Measurements from ENCODE around the gene DZIP1L.

DZIP1L gene

DNA sequence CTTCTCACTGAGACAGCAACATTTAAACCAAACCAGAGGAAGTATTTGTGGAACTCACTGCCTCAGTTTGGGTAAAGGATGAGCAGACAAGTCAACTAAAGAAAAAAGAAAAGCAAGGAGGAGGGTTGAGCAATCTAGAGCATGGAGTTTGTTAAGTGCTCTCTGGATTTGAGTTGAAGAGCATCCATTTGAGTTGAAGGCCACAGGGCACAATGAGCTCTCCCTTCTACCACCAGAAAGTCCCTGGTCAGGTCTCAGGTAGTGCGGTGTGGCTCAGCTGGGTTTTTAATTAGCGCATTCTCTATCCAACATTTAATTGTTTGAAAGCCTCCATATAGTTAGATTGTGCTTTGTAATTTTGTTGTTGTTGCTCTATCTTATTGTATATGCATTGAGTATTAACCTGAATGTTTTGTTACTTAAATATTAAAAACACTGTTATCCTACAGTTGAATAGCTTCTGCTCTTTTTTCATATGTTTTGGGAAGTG, 82.2 kb downstream of the DZIP1L start:
- Histone ChIP-seq H3K27ac (ENCODE audit: low read depth, low read length) (no peak overlapping the region), H3K4me3 (ENCODE audit: low read depth, low read length) (no peak overlapping the region), H3K9me3 (ENCODE audit: control insufficient read depth, insufficient read depth, low read length) (no peaks in the 10 kb centered on the region), H3K4me1 (ENCODE audit: control insufficient read depth, insufficient read depth, low read length) (no peaks in the 10 kb centered on the region), H3K36me3 (ENCODE audit: control insufficient read depth, insufficient read depth, low read length) (no peaks in the 10 kb centered on the region), H3K27me3 (ENCODE audit: control insufficient read depth, insufficient read depth, low read length) (no peaks in the 10 kb centered on the region), H3K9ac (ENCODE audit: low read depth, low read length) (no peak overlapping the region)

DNA sequence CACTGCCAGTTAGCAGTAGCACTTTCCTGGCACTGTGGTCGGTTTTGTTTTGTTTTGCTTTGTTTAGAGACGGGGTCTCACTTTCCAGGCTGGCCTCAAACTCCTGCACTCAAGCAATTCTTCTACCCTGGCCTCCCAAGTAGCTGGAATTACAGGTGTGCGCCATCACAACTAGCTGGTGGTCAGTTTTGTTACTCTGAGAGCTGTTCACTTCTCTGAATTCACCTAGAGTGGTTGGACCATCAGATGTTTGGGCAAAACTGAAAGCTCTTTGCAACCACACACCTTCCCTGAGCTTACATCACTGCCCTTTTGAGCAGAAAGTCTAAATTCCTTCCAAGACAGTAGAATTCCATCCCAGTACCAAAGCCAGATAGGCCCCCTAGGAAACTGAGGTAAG, 82.8 kb downstream of the DZIP1L start:
- Histone ChIP-seq H3K9ac (ENCODE audit: low read depth, low read length) (no peak overlapping the region), H3K9me3 (ENCODE audit: control insufficient read depth, insufficient read depth, low read length) (no peaks in the 10 kb centered on the region), H3K4me1 (ENCODE audit: control insufficient read depth, insufficient read depth, low read length) (no peaks in the 10 kb centered on the region), H3K36me3 (ENCODE audit: control insufficient read depth, insufficient read depth, low read length) (no peaks in the 10 kb centered on the region), H3K4me3 (ENCODE audit: low read depth, low read length) (no peak overlapping the region), H3K27me3 (ENCODE audit: control insufficient read depth, insufficient read depth, low read length) (no peaks in the 10 kb centered on the region), H3K27ac (ENCODE audit: low read depth, low read length) (no peak overlapping the region)

GRCh38 chr3:138031536-138031935, 83.9 kb downstream of the DZIP1L start:
- no peak overlapping the region for H3K27ac ChIP-seq (ENCODE audit: low read depth, low read length)

DNA sequence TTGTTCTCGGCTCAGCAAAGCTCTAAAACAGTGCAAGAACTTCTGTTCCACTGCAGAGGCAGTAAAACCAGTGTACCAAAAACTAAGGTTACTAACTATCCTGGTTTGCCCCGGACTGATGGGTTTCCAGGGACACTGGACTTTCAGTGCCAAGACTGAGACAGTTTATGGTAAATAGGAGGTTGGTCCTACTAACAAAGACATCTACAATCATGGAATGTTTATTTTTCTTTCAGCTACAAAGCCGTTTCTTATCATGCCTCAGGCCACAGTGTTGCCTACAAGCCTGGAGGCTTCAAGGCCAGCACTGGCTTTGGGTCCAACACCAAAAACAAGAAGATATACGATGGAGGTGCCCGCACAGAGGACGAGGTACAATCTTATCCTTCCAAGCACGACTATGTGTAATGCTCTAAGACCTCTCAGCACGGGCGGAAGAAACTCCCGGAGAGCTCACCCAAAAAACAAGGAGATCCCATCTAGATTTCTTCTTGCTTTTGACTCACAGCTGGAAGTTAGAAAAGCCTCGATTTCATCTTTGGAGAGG, 84.6 kb downstream of the DZIP1L start:
- no peak overlapping the region for H3K4me3 ChIP-seq (ENCODE audit: low read depth, low read length)
- no peaks in the 10 kb centered on the region for H3K9me3 ChIP-seq (ENCODE audit: control insufficient read depth, insufficient read depth, low read length)
- H3K4me1 ChIP-seq (ENCODE audit: control insufficient read depth, insufficient read depth, low read length), result no peaks in the 10 kb centered on the region
- no peak overlapping the region for H3K9ac ChIP-seq (ENCODE audit: low read depth, low read length)
- H3K27me3 ChIP-seq (ENCODE audit: control insufficient read depth, insufficient read depth, low read length), result no peaks in the 10 kb centered on the region
- no peaks in the 10 kb centered on the region for H3K36me3 ChIP-seq (ENCODE audit: control insufficient read depth, insufficient read depth, low read length)
- H3K27ac ChIP-seq (ENCODE audit: low read depth, low read length), result no peak overlapping the region

More at GRCh38 chr3:138031536-138031935, 83.9 kb downstream of the DZIP1L start:
- H3K27me3 ChIP-seq (ENCODE audit: control insufficient read depth, insufficient read depth, low read length), result no peaks in the 10 kb centered on the region
- no peaks in the 10 kb centered on the region for H3K36me3 ChIP-seq (ENCODE audit: control insufficient read depth, insufficient read depth, low read length)
- no peak overlapping the region for H3K9ac ChIP-seq (ENCODE audit: low read depth, low read length)
- H3K4me3 ChIP-seq (ENCODE audit: low read depth, low read length), result no peak overlapping the region
- no peaks in the 10 kb centered on the region for H3K4me1 ChIP-seq (ENCODE audit: control insufficient read depth, insufficient read depth, low read length)
- H3K9me3 ChIP-seq (ENCODE audit: control insufficient read depth, insufficient read depth, low read length), result no peaks in the 10 kb centered on the region

- Histone ChIP-seq H3K4me1 (ENCODE audit: control insufficient read depth, insufficient read depth, low read length) (no peaks in the 10 kb centered on the region), H3K9ac (ENCODE audit: low read depth, low read length) (no peak overlapping the region), H3K27ac (ENCODE audit: low read depth, low read length) (no peak overlapping the region), H3K9me3 (ENCODE audit: control insufficient read depth, insufficient read depth, low read length) (no peaks in the 10 kb centered on the region), H3K4me3 (ENCODE audit: low read depth, low read length) (no peak overlapping the region), H3K36me3 (ENCODE audit: control insufficient read depth, insufficient read depth, low read length) (no peaks in the 10 kb centered on the region), H3K27me3 (ENCODE audit: control insufficient read depth, insufficient read depth, low read length) (no peaks in the 10 kb centered on the region)
Observed at GRCh38 chr3:138027821-138028220, 87.6 kb downstream of the DZIP1L start.

DNA sequence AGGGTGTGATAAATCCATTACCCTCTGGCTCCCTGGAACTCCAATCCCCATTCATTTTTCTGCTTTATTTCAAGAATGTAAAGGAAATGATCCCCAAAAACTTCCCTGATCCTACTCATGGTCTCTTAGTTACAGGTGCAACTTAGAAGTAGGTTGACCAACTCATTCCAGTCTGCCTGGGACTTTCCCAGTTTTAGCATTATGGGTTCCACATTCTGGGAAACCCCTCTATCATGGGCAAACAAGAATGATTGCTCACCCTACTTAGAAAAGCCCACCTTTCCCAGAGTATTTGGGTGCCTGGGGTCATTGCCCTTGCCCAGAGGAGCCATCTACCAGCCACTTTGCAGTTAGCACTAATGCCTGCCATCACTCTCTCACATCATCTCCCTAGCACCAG, 89.9 kb downstream of the DZIP1L start:
- Histone ChIP-seq H3K9ac (ENCODE audit: low read depth, low read length) (no peak overlapping the region), H3K36me3 (ENCODE audit: control insufficient read depth, insufficient read depth, low read length) (no peaks in the 10 kb centered on the region), H3K4me1 (ENCODE audit: control insufficient read depth, insufficient read depth, low read length) (no peaks in the 10 kb centered on the region), H3K27me3 (ENCODE audit: control insufficient read depth, insufficient read depth, low read length) (no peaks in the 10 kb centered on the region), H3K9me3 (ENCODE audit: control insufficient read depth, insufficient read depth, low read length) (no peaks in the 10 kb centered on the region), H3K27ac (ENCODE audit: low read depth, low read length) (no peak overlapping the region), H3K4me3 (ENCODE audit: low read depth, low read length) (no peak overlapping the region)

- Histone ChIP-seq H3K9ac (ENCODE audit: low read depth, low read length) (no peak overlapping the region), H3K9me3 (ENCODE audit: control insufficient read depth, insufficient read depth, low read length) (no peaks in the 10 kb centered on the region), H3K4me1 (ENCODE audit: control insufficient read depth, insufficient read depth, low read length) (no peaks in the 10 kb centered on the region), H3K27me3 (ENCODE audit: control insufficient read depth, insufficient read depth, low read length) (no peaks in the 10 kb centered on the region), H3K36me3 (ENCODE audit: control insufficient read depth, insufficient read depth, low read length) (no peaks in the 10 kb centered on the region), H3K4me3 (ENCODE audit: low read depth, low read length) (no peak overlapping the region), H3K27ac (ENCODE audit: low read depth, low read length) (no peak overlapping the region)
Observed at GRCh38 chr3:138023754-138024153, 91.7 kb downstream of the DZIP1L start.

DNA sequence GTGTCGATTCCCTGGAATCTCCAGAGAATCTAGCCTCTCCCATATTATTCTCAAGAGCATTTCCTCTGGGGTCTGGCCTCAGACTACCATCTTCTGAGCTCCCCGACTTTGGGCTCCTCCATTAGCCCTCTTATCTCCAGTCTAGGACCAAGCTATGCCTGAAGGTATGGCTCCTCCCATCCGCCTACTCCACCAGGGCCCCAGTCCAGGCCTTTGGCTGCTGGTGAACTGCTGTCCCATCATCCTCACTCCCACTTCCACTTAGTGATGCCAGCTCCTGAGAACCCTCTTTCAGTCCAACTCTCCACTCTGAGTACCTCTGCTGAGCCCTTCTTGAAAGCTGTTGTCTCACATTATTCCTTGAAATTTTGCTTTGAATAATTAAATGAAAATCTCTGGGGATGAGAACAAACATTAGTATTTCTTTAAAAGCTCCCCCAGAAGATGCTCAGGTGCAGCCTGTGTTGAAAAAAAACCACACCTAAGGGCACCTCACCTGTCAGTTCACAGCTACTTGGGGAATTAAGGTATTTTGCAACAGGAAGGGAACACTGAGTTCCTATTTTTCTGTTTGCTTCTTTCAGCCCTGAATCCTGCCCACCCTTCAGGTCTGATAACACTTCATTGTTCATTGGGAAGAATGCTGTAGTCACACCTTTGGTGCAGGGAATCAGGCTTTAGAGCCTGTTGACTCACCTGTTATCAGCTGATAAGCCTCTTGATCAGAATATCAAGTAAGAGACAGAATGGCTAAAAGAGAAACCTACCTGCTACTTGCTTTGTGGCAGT, 95.9 kb downstream of the DZIP1L start:
- H3K4me3 ChIP-seq (ENCODE audit: low read depth, low read length), result no peak overlapping the region
- H3K27ac ChIP-seq (ENCODE audit: low read depth, low read length), result no peak overlapping the region
- no peaks in the 10 kb centered on the region for H3K4me1 ChIP-seq (ENCODE audit: control insufficient read depth, insufficient read depth, low read length)
- no peaks in the 10 kb centered on the region for H3K9me3 ChIP-seq (ENCODE audit: control insufficient read depth, insufficient read depth, low read length)
- H3K27me3 ChIP-seq (ENCODE audit: control insufficient read depth, insufficient read depth, low read length), result no peaks in the 10 kb centered on the region
- no peaks in the 10 kb centered on the region for H3K36me3 ChIP-seq (ENCODE audit: control insufficient read depth, insufficient read depth, low read length)
- no peak overlapping the region for H3K9ac ChIP-seq (ENCODE audit: low read depth, low read length)

GRCh38 chr3:138016065-138016464, 99.3 kb downstream of the DZIP1L start:
- no peaks in the 10 kb centered on the region for H3K36me3 ChIP-seq (ENCODE audit: control insufficient read depth, insufficient read depth, low read length)
- H3K9me3 ChIP-seq (ENCODE audit: control insufficient read depth, insufficient read depth, low read length), result no peaks in the 10 kb centered on the region

GRCh38 chr3:138012526-138012925, 102.9 kb downstream of the DZIP1L start:
- no peaks in the 10 kb centered on the region for H3K4me1 ChIP-seq (ENCODE audit: control insufficient read depth, insufficient read depth, low read length)
- no peaks in the 10 kb centered on the region for H3K27me3 ChIP-seq (ENCODE audit: control insufficient read depth, insufficient read depth, low read length)
- no peak overlapping the region for H3K27ac ChIP-seq (ENCODE audit: low read depth, low read length)
- H3K9ac ChIP-seq (ENCODE audit: low read depth, low read length), result no peak overlapping the region
- H3K9me3 ChIP-seq (ENCODE audit: control insufficient read depth, insufficient read depth, low read length), result no peaks in the 10 kb centered on the region
- H3K36me3 ChIP-seq (ENCODE audit: control insufficient read depth, insufficient read depth, low read length), result no peaks in the 10 kb centered on the region
- H3K4me3 ChIP-seq (ENCODE audit: low read depth, low read length), result no peak overlapping the region

More at GRCh38 chr3:138016065-138016464, 99.3 kb downstream of the DZIP1L start:
- Histone ChIP-seq H3K9ac (ENCODE audit: low read depth, low read length) (no peak overlapping the region), H3K27ac (ENCODE audit: low read depth, low read length) (no peak overlapping the region), H3K4me1 (ENCODE audit: control insufficient read depth, insufficient read depth, low read length) (no peaks in the 10 kb centered on the region), H3K4me3 (ENCODE audit: low read depth, low read length) (no peak overlapping the region), H3K27me3 (ENCODE audit: control insufficient read depth, insufficient read depth, low read length) (no peaks in the 10 kb centered on the region)

Data from HUES48 (cell line).